PC-3 (cell line): ENCODE measurements around the gene LEF1. TPM values are rescaled to one million over a fixed set of nuclear protein-coding genes. Genes with fewer than 3 reads are reported as not detected.

ENCODE experiments used
- ATAC-seq: fragments of 200-7000 bp; cut with Tn5 transposase; 2 replicates; pipeline ENCODE4 v1.9.1; 2020; ENCODE audit warnings: mild to moderate bottlenecking, moderate library complexity
- BruUV-seq: library from RNA; stranded (reverse); fragments of 400-500 nt; replicated peaks from 2 replicates; lab custom pipeline; 2021; lab: Mats Ljungman, UMichigan
- CTCF ChIA-PET: fragments of 300-600 bp; sonication (Branson Sonifier 250); formaldehyde crosslinking; loops from one replicate; lab custom pipeline; 2022; ENCODE audit warnings: antibody characterized with exemption; lab: Charles Lee
- POLR2A ChIA-PET: fragments of 300-600 bp; sonication (Branson Sonifier 250); formaldehyde crosslinking; loops from one replicate; lab custom pipeline; 2022; ENCODE audit warnings: antibody characterized with exemption; ENCODE audit not compliant: unreplicated experiment; lab: Charles Lee
- DNase-seq: peaks from one replicate; pipeline ENCODE4 v3.0.0-alpha.2; 2015
- H2AFZ ChIP-seq: fragments of 300-600 bp; sonication (generic); 2 replicates; pipeline ENCODE4 v1.6.0; 2016; ENCODE audit warnings: antibody characterized with exemption, low read length
- H3F3A ChIP-seq: fragments of 300-600 bp; sonication (generic); one replicate; pipeline ENCODE4 v1.6.0; 2017; ENCODE audit warnings: antibody characterized with exemption, low read length, control low read depth, mild to moderate bottlenecking; ENCODE audit not compliant: unreplicated experiment
- H3K27ac ChIP-seq: fragments of 300-600 bp; sonication (generic); 2 replicates; pipeline ENCODE4 v1.5.1; 2016; ENCODE audit warnings: mild to moderate bottlenecking, low read length
- H3K27me3 ChIP-seq: fragments of 300-600 bp; sonication (generic); 2 replicates; pipeline ENCODE4 v1.6.1; 2016; ENCODE audit warnings: low read length, mixed read lengths
- H3K36me3 ChIP-seq: fragments of 300-600 bp; sonication (generic); 2 replicates; pipeline ENCODE4 v1.6.1; 2016; ENCODE audit warnings: low read depth, mixed run types, low read length, mixed read lengths
- H3K4me1 ChIP-seq: fragments of 300-600 bp; sonication (generic); 2 replicates; pipeline ENCODE4 v1.5.1; 2016; ENCODE audit warnings: low read length; ENCODE audit not compliant: insufficient read depth
- H3K4me2 ChIP-seq: fragments of 300-600 bp; sonication (generic); 2 replicates; pipeline ENCODE4 v1.6.0; 2016; ENCODE audit warnings: low read length
- H3K4me3 ChIP-seq: fragments of 300-600 bp; sonication (generic); 2 replicates; pipeline ENCODE4 v1.5.1; 2016; ENCODE audit warnings: mild to moderate bottlenecking, low read length, mixed read lengths
- H3K79me2 ChIP-seq: fragments of 300-600 bp; sonication (generic); 2 replicates; pipeline ENCODE4 v1.6.1; 2017; ENCODE audit warnings: low read length, mixed read lengths
- H3K9ac ChIP-seq: fragments of 300-600 bp; sonication (generic); 2 replicates; pipeline ENCODE4 v1.6.0; 2016; ENCODE audit warnings: mild to moderate bottlenecking, low read length
- H3K9me2 ChIP-seq: fragments of 300-600 bp; sonication (generic); replicated peaks from 2 replicates; pipeline ENCODE4 v1.6.1; 2016; ENCODE audit warnings: mixed run types, low read length, mixed read lengths
- H3K9me3 ChIP-seq: fragments of 300-600 bp; sonication (generic); 2 replicates; pipeline ENCODE4 v1.6.1; 2016; ENCODE audit warnings: low read length, mixed read lengths
- H4K20me1 ChIP-seq: fragments of 300-600 bp; sonication (generic); 2 replicates; pipeline ENCODE4 v1.6.1; 2016; ENCODE audit warnings: low read length, mixed read lengths
- CTCF ChIP-seq: fragments of 300-600 bp; sonication (generic); conservative IDR thresholded peaks from 2 replicates; pipeline ENCODE4 v1.5.1; 2017; ENCODE audit warnings: antibody characterized with exemption, low read depth, mild to moderate bottlenecking, low read length
- EZH2 ChIP-seq: fragments of 300-600 bp; sonication (generic); IDR thresholded peaks from one replicate; pipeline ENCODE4 v1.6.1; 2017; ENCODE audit warnings: antibody characterized with exemption, mild to moderate bottlenecking, low read length; ENCODE audit not compliant: unreplicated experiment
- EZH2phosphoT487 ChIP-seq: fragments of 300-600 bp; sonication (generic); IDR thresholded peaks from 2 replicates; pipeline ENCODE4 v1.6.1; 2018; ENCODE audit warnings: mild to moderate bottlenecking, antibody characterized with exemption, low read length, borderline replicate concordance
- intact Hi-C: fragments of 100-400 bp; cut with micrococcal nuclease; formaldehyde crosslinking; loops from 2 replicates; pipeline ENCODE4 v1.9.0; 2023
- total RNA-seq: library from RNA; depleted of rRNA; stranded (reverse); fragments of >200 nt; gene quantifications from 2 replicates; pipeline ENCODE4 v1.2.3, GENCODE V29; 2014

The LEF1 gene
- total RNA-seq, 1 experiment from 2014 or later = 2.4 TPM

- no peaks in the 10 kb centered on the region for H4K20me1 ChIP-seq
- H2AFZ ChIP-seq = no peak overlapping the region
- H3K79me2 ChIP-seq = no peaks in the 10 kb centered on the region
- H3F3A ChIP-seq = no peaks in the 10 kb centered on the region
- ChIA-PET CTCF (no interaction called here), POLR2A (no interaction called here)
- no peak overlapping the region for H3K27ac ChIP-seq
- H3K36me3 ChIP-seq = no peaks in the 10 kb centered on the region
- BruUV-seq = no TSS peak
- no peaks in the 10 kb centered on the region for H3K27me3 ChIP-seq
- H3K9ac ChIP-seq = no peak overlapping the region
- TF ChIP-seq EZH2 (no peak), EZH2phosphoT487 (no peak), CTCF (no peak)
- no peak overlapping the region for H3K4me3 ChIP-seq
- no peaks in the 10 kb centered on the region for H3K9me3 ChIP-seq
- ATAC-seq (no peak), DNase-seq (no peak)
- H3K9me2 ChIP-seq = no peaks in the 10 kb centered on the region
- H3K4me2 ChIP-seq = no peak overlapping the region
- intact Hi-C loops = no loop called here
- H3K4me1 ChIP-seq = no peaks in the 10 kb centered on the region
Measured at GRCh38 chr4:108094131-108094530, 74.6 kb downstream of the LEF1 start.

- no peak overlapping the region for H3K4me3 ChIP-seq
- ChIA-PET POLR2A (no interaction called here), CTCF (no interaction called here)
- H3K9me2 ChIP-seq = no peaks in the 10 kb centered on the region
- no peak overlapping the region for H3K4me2 ChIP-seq
- TF ChIP-seq CTCF (no peak), EZH2 (no peak), EZH2phosphoT487 (no peak)
- H2AFZ ChIP-seq = no peak overlapping the region
- H3K9ac ChIP-seq = no peak overlapping the region
- no peaks in the 10 kb centered on the region for H3K79me2 ChIP-seq
- H3K27ac ChIP-seq = no peak overlapping the region
- ATAC-seq (no peak), DNase-seq (no peak)
- H3K4me1 ChIP-seq = no peaks in the 10 kb centered on the region
- no peaks in the 10 kb centered on the region for H3K36me3 ChIP-seq
- H4K20me1 ChIP-seq = no peaks in the 10 kb centered on the region
- BruUV-seq = no TSS peak
- no peaks in the 10 kb centered on the region for H3K27me3 ChIP-seq
- no peaks in the 10 kb centered on the region for H3F3A ChIP-seq
- intact Hi-C loops = no loop called here
- no peaks in the 10 kb centered on the region for H3K9me3 ChIP-seq
Measured at GRCh38 chr4:108092288-108092687, 76.4 kb downstream of the LEF1 start.

- H3K4me3 ChIP-seq = no peak overlapping the region
- no peak for ATAC-seq
- no peaks in the 10 kb centered on the region for H4K20me1 ChIP-seq
- H2AFZ ChIP-seq = no peak overlapping the region
- no TSS peak for BruUV-seq
- H3K9ac ChIP-seq = no peak overlapping the region
- no peaks in the 10 kb centered on the region for H3K79me2 ChIP-seq
- no peak overlapping the region for H3K27ac ChIP-seq
- no peaks in the 10 kb centered on the region for H3K4me1 ChIP-seq
- H3K9me3 ChIP-seq = no peaks in the 10 kb centered on the region
- H3K4me2 ChIP-seq = no peak overlapping the region
- H3K36me3 ChIP-seq = no peaks in the 10 kb centered on the region
- no peaks in the 10 kb centered on the region for H3K9me2 ChIP-seq
- ChIA-PET CTCF (no interaction called here), POLR2A (no interaction called here)
- no peak for DNase-seq
- intact Hi-C loops = no loop called here
- H3F3A ChIP-seq = no peaks in the 10 kb centered on the region
- no peak for TF ChIP-seq EZH2phosphoT487
- no peak for TF ChIP-seq EZH2
- TF ChIP-seq CTCF = no peak
- H3K27me3 ChIP-seq = no peaks in the 10 kb centered on the region
Measured at GRCh38 chr4:108087293-108087967, 81.3 kb downstream of the LEF1 start.
